Suprapubic skin (tissue), 4 donors: ENCODE data around the gene COL4A1. TPM values are rescaled to one million over a fixed set of nuclear protein-coding genes. Genes with fewer than 3 reads are reported as not detected.

Experiments used
- DNase-seq, 2 donors: peaks; one replicate each; pipeline ENCODE4 v3.0.0-alpha.2; 2019; ENCODE audit warnings: low spot score in 2 of 2
- H3K27ac ChIP-seq: fragments of 200-600 bp; sonication (generic); one replicate; pipeline ENCODE4 v1.5.1; 2019
- H3K27me3 ChIP-seq: fragments of 200-600 bp; sonication (generic); one replicate; pipeline ENCODE4 v1.5.1; 2019
- H3K36me3 ChIP-seq: fragments of 200-600 bp; sonication (generic); one replicate; pipeline ENCODE4 v1.5.1; 2019
- H3K4me1 ChIP-seq: fragments of 200-600 bp; sonication (generic); one replicate; pipeline ENCODE4 v1.5.1; 2019
- H3K4me3 ChIP-seq: fragments of 200-600 bp; sonication (generic); one replicate; pipeline ENCODE4 v1.5.1; 2019; ENCODE audit warnings: mild to moderate bottlenecking
- H3K9me3 ChIP-seq: fragments of 200-600 bp; sonication (generic); one replicate; pipeline ENCODE4 v1.5.1; 2019
- CTCF ChIP-seq, 2 donors: fragments of 200-600 bp in 1 of 2; fragments of 450-650 bp in 1 of 2; sonication (generic) in 1 of 2; IDR thresholded peaks; one replicate each; pipeline ENCODE4 v1.5.1; 2016 to 2019; ENCODE audit warnings: antibody characterized with exemption in 2 of 2, mild to moderate bottlenecking in 1 of 2, moderate library complexity in 1 of 2
- EP300 ChIP-seq: sonication (generic); formaldehyde crosslinking; IDR thresholded peaks from one replicate; pipeline ENCODE4 v1.6.1; 2017; ENCODE audit warnings: antibody characterized with exemption
- POLR2A ChIP-seq, 2 donors: fragments of 450-650 bp; IDR thresholded peaks; one replicate each; pipeline ENCODE4 v1.6.1; 2017; ENCODE audit warnings: antibody characterized with exemption in 2 of 2, mild to moderate bottlenecking in 2 of 2, moderate library complexity in 2 of 2
- POLR2AphosphoS5 ChIP-seq, 3 donors: sonication (generic); formaldehyde crosslinking; IDR thresholded peaks; one replicate each; pipeline ENCODE4 v1.6.1; 2017; ENCODE audit warnings: antibody characterized with exemption in 3 of 3
- WGBS: methylation state at CpG from one replicate; pipeline ENCODE4 v1.1.5; 2018; 5-methylcytosine and 5-hydroxymethylcytosine counted together
- total RNA-seq, 4 donors: library from RNA; depleted of rRNA; stranded (reverse); fragments of >200 nt; gene quantifications; one replicate each; pipeline ENCODE4 v1.1.0, GENCODE V29; 2016

The COL4A1 gene
- total RNA-seq, 4 donors from 2014 or later, result 36.7 to 60.8 (median 43.6) TPM

- H3K27me3 ChIP-seq, result peaks cover 60% of the 10 kb centered on the region
- TF ChIP-seq CTCF (IDR thresholded peaks at IDR 0.05), result no peak
- TF ChIP-seq POLR2A (IDR thresholded peaks at IDR 0.05), result no peak
- TF ChIP-seq POLR2AphosphoS5 (IDR thresholded peaks at IDR 0.05), result no peak
- no peak for TF ChIP-seq EP300
- H3K36me3 ChIP-seq, result no peaks in the 10 kb centered on the region
- WGBS, result 78% methylated on average over 13 of the region's 14 CpGs
- H3K4me3 ChIP-seq, result peak overlapping the region; percentile 22
- no peak for DNase-seq
- H3K27ac ChIP-seq, result no peak overlapping the region
- H3K9me3 ChIP-seq, result no peaks in the 10 kb centered on the region
- H3K4me1 ChIP-seq, result peaks cover 40% of the 10 kb centered on the region
Observed at GRCh38 chr13:110310541-110311442, 3.8 kb upstream of the COL4A1 start.

GRCh38 chr13:110309661-110310524, 2.9 kb upstream of the COL4A1 start:
- Histone ChIP-seq H3K9me3 (no peaks in the 10 kb centered on the region), H3K27me3 (peaks cover 69% of the 10 kb centered on the region), H3K4me3 (peak overlapping the region; percentile 72), H3K27ac (no peak overlapping the region), H3K36me3 (no peaks in the 10 kb centered on the region), H3K4me1 (peaks cover 40% of the 10 kb centered on the region)
- DNase-seq, result peak in 1 of 2 donors; percentile 29
- TF ChIP-seq EP300 (no peak), POLR2A (IDR thresholded peaks at IDR 0.05) (no peak)
- whole genome bisulfite sequencing, result 81% methylated on average over 16 of the region's 16 CpGs

- Histone ChIP-seq H3K4me3 (peak overlapping the region; percentile 72), H3K9me3 (no peaks in the 10 kb centered on the region), H3K36me3 (no peaks in the 10 kb centered on the region), H3K27ac (peak overlapping the region; percentile 88), H3K4me1 (peaks cover 40% of the 10 kb centered on the region), H3K27me3 (peaks cover 73% of the 10 kb centered on the region)
- 17% methylated on average over 30 of the region's 31 CpGs for WGBS
- no peak for DNase-seq
- TF ChIP-seq EP300 (no peak), CTCF (IDR thresholded peaks at IDR 0.05) (no peak), POLR2AphosphoS5 (IDR thresholded peaks at IDR 0.05) (no peak), POLR2A (IDR thresholded peaks at IDR 0.05) (no peak)
Observed at GRCh38 chr13:110308656-110309359, 1.9 kb upstream of the COL4A1 start.

- Histone ChIP-seq H3K27ac (peak overlapping the region; percentile 88), H3K4me3 (peak overlapping the region; percentile 72), H3K27me3 (peaks cover 80% of the 10 kb centered on the region), H3K4me1 (peaks cover 40% of the 10 kb centered on the region), H3K36me3 (no peaks in the 10 kb centered on the region), H3K9me3 (no peaks in the 10 kb centered on the region)
- WGBS, result under 1% methylated on average over 31 of the region's 64 CpGs
- TF ChIP-seq CTCF (IDR thresholded peaks at IDR 0.05) (no peak), POLR2AphosphoS5 (IDR thresholded peaks at IDR 0.05) (no peak), POLR2A (IDR thresholded peaks at IDR 0.05) (no peak), EP300 (no peak)
- peak in 1 of 2 donors; percentile 72 for DNase-seq
Observed at GRCh38 chr13:110307767-110308655, 1.1 kb upstream of the COL4A1 start.
